ENCODE measurements around the gene DET1.
"Not testable (repeated sequence)": the region's sequence is repeated elsewhere in the genome, so short reads cannot be mapped to it uniquely, and the experiment has no call there.

The DET1 gene

DNA sequence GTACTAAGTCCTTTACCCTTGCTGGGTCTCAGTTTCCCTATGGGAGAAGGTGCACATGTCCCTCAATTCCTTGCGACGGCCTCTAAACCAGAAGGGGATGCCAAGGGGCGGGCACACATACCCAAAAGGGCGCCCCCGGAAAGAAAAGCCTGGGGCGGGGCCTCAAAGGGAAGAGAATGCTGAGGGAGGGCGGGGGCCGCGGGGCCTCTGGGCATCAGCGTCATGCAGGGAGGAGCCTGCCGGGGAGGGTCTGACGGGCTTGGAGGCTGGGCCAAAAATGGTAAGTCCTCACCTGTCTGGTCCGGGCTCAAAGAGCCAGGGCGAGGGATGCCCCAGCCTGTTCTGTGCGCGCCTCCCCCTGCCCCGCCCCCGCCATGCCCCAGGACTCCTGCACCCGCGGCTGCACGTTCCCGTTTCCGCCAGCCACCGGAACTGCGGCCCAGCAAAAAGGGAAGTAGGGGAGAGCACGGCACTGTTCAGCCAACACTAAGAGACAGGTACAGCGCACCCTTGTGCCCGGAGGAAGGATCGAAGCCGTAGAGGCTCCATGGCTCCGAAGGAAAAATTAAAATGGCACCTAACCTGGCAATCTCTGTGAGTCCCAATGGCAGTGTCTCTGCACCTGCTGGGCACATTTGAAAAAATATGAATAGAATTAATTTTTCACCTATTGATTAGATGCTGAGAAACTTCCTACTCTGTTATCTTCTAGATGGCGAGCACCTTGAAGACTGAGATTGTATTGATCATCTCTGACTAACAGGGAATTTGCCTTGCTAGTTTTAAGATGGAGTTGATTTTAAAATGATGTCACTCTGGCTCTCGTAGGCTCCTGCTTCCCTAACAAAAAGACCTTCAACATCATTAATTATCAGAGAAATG is at the start of gene DET1:
DET1 (minus strand) TSS at position 434 of the 882 bp plus-strand sequence. CDS start 14,976 bp downstream, outside the sequence.
- peak; percentile 93 for DNase-seq (ENCODE audit: low spot score)

DNA sequence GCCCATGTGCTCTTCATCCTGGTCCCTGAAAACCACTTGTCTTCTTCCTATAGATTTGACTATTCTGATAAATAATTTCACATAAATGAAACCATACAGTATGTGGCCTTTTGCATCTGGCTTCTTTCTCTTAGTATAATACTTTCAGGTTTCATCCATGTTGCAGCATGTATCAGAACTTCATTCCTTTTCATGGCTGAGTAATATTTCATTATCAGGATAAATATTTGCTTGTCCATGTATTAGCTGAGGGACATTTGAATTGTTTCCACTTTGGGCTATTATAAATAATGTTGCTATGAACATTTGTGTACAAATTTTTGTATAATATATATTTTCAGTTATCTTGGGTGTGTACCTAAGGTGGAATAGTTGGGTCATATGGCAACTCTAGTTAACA is 44.9 kb upstream of the DET1 start:
- DNase-seq (ENCODE audit: low spot score), result no peak

DNA sequence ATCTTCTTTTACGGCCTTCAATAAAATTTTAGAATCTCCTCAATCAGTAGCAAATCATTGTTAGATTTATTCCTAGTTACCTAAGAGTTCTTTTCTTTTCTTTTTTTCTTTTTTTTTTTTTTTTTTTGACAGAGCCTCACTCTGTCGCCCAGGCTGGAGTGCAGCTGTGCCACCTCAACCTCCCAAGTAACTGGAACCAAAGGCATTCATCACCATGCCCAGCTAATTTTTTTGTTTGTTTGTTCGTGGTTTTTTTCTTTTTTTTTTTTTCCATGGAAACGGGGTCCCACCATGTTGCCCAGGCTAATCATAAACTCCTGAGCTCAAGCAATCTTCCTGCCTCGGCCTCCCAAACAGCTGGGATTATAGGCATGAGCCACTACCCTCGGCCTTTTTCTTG is 44.3 kb upstream of the DET1 start:
- DNase-seq (ENCODE audit: low spot score), result no peak

DNA sequence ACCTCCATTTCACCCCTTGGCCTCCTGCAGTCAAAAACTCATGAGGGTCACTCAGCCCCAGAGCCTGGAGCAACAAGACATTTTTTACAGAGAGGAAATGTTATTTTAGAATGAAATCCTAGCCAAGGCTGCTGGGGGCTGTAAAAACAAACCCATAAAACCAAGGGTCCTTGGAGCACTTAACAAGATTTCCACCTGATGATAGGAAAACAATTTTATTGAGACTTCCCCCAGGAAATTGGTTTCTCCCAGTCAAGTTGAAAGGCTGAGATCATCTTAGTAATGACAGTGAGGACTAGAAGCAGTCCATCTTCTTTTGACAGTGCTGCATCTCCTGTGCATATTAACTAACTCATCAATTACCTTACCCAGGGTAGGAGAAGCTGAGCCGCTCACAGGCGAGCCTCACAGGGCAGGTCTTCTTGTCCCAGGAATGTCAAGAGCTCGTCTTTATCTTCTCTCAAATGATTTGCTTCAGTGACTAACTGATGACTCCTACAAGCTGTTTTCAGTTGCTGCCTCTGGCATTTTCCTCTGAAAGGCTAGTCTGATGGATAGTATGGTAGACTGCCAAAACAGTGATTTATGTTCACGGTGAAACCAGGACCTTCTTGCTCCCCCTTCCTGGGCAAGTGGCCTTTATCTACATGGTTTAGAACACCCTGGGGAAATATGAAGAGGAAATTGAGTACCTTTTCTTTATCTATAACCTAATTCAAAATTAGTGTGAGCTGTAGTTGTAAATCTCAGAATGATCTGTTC is 40.1 kb upstream of the DET1 start:
- no peak for DNase-seq (ENCODE audit: low spot score)

DNA sequence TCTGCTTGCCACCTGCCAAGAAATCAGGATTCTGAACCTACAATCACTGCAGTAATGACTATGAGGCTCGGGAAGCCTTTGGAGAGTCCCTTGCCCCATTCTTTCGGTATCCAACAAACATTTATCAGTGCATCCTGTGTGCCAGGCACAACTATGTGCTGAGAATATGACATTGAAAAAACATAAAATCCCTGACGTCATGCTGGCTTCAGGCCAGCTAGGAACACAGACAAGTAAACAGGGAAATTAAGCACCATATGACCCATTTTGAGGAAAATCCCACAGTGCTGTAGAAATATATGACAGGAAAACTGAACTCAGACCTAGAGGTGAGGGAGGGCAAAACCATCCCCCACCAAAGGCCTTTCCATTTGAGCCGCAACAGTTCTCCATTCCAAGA is 34.1 kb upstream of the DET1 start:
- no peak for DNase-seq (ENCODE audit: low spot score)

DNA sequence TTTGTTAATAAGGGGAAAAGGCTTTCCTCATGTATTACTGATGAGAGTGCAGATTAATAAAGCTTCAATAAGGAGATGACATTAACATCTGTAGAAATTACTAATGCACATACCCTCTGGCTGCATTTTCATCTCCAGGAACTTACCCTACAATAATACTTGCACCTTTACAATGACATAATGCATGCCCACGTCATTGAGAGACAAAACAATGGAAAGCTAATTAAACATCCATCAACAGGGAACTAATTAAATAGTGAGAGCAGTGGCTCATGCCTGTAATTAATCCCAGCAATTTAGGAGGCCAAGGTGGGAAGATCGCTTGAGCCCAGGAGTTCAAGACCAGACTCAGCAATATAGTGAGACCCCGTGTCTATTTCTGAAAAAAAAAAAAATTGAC is 32.8 kb upstream of the DET1 start:
- DNase-seq (ENCODE audit: low spot score), result no peak

DNA sequence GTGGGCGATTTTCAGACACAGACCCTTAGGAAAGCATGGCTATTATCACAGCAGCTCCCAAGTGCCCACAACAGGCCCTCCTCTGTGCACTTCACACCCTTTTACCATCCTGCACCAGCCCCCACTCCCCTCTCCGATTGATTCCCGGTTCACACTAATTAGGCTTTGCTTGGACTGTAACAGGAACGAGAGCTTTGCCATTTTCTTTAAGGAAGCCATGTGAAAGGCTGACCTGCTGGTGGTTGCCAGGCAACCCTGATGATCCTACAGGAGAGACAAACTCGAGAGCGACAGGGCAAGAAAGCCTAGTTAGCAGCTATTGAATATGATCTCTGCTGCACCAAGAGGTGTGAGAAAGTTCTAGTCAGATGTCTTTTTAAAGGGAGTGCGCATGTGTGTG is 28.2 kb upstream of the DET1 start:
- DNase-seq (ENCODE audit: low spot score), result no peak

DNA sequence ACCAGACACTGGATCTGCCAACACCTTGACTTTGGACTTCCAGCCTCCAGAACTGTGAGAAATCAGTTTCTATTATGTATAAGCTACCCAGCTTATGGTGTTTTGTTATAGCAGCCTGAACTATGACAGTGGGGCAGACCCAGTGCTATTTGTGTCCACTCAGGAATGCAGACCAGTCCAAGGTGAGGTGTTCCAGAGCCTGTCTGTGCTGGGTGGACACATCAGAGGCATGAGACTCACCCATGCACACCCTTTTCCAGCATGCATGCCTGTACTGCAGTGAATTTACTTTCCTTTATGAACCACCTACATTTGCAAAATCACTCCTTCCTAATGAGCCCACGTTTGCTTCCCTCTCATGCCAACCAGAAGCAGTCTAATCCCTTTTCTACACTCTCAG is 27.6 kb upstream of the DET1 start:
- no peak for DNase-seq (ENCODE audit: low spot score)

DNA sequence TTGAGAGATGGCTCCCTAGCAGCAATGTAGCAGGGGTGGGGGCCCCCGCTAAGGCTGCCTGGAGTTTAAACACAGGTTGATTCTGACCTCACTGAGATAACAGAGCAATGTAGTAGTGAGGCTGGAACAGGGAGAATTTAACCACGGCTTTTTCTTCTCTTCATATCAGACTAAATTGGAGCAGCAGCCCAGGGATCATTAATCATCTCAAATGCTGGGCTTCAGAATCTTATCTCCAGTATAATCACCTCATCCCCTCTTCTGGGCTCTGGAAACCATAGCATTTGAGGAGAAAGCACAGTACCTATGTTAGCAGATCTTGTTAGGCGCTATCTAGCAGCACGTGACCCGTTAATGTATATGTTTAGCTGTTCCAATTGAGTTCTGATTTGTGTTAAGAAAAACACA is 25.4 kb upstream of the DET1 start:
- no peak for DNase-seq (ENCODE audit: low spot score)

DNA sequence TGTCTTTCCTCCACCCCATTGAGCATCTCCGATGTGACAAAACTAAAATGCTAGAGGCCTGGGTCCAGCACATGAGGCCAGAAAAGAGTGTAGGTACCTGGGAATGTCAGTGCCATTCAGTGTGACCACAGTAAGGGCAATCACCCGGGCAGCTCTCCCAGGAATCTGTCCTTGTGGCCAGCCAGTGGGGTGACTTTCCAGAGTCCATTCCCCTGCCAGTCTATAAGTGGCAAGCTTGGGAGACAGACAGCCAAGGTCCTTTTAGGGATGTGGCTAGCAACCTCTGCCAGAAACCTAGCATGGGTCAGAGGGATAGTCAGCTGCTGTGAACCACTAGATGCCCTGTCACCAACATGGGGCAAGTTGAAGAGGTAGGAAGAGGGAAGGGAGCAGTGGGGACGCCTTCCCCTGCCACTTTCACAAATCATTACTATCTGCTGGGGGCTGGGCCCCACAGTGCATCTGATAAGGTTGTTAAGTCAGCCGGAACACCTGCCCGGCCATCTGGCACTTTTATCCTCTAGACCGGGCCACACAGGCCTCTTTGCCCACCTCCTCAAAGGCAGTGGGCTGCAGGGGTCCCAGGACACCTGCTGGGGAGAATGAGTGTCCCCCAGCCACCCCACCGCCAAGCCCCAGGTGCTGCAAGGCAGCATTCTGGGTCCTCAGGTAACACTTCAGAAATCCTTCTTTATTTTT is 24.8 kb upstream of the DET1 start:
- DNase-seq (ENCODE audit: low spot score), result no peak

DNA sequence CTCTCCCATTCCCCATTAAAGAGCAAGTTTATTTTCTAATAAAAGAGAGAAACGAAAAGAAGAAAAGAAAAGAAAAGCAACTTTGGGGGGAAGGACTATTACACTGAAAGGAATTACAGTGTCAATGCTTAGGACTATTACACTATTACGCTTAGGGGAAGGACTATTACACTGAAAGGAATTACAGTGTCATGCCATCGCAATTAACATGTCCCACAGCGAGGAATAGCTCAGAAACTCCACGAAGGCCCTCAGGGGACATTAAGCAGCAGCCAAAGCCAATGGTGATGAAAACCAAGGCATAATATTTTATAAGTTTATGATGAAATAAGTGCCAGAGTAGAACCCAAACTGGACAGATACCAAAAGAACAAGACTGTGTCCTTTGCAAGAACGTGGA is 22.1 kb upstream of the DET1 start:
- DNase-seq (ENCODE audit: low spot score), result no peak

DNA sequence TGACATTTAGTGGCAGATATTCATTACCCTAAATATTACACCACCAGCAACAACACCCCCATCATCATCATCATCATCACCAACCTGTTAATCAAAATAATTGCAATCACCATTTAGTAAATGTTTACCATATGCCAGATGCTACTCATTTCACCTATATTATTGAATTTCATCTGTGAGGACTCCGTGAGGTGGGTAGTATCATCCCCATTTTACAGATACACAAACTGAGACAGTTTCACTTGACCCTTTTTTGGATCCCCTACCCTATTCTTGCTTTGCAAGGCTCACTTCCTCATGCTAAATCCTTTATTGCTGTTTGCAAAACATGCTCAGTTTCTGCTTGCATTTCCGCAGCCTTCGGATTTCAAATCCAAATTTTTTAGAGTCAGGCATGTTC is 18.3 kb upstream of the DET1 start:
- no peak for DNase-seq (ENCODE audit: low spot score)

DNA sequence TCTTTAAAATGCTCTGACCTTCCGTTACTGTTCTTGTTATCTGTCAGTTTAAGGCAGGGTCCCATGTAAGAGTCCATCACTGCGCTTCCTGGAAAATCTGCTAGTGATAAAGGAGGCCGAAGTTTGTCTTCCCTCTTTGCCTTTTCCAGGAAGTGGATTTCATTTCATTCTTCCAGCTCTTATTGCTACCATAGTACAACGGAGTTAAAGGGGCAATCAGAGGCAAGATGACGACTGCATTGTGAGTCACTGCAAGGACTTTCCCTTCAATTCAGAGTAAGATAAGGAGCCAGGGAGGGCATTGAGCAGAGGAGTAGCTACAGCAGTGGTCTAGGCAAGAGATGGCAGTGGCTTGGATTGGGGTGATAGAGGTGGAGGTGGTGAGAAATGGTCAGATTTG is 17.2 kb upstream of the DET1 start:
- DNase-seq (ENCODE audit: low spot score), result no peak

DNA sequence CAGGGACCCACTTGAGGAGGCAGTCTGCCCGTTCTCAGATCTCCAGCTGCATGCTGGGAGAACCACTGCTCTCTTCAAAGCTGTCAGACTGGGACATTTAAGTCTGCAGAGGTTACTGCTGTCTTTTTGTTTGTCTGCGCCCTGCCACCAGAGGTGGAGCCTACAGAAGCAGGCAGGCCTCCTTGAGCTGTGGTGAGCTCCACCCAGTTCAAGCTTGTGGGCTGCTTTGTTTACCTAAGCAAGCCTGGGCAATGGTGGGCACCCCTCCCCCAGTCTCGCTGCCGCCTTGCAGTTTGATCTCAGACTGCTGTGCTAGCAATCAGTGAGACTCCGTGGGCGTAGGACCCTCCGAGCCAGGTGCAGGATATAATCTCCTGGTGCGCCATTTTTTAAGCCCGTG is 13.1 kb upstream of the DET1 start:
- not testable (repeated sequence) for DNase-seq (ENCODE audit: low spot score)

DNA sequence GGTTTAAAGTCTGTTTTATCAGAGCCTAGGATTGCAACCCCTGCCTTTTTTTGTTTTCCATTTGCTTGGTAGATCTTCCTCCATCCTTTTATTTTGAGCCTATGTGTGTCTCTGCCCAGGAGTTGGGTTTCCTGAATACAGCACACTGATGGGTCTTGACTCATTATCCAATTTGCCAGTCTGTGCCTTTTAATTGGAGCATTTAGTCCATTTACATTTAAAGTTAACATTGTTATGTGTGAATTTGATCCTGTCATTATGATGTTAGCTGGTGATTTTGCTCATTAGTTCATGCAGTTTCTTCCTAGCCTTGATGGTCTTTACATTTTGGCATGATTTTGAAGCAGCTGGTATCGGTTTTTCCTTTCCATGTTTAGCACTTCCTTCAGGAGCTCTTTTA is 11.5 kb upstream of the DET1 start:
- not testable (repeated sequence) for DNase-seq (ENCODE audit: low spot score)

DNA sequence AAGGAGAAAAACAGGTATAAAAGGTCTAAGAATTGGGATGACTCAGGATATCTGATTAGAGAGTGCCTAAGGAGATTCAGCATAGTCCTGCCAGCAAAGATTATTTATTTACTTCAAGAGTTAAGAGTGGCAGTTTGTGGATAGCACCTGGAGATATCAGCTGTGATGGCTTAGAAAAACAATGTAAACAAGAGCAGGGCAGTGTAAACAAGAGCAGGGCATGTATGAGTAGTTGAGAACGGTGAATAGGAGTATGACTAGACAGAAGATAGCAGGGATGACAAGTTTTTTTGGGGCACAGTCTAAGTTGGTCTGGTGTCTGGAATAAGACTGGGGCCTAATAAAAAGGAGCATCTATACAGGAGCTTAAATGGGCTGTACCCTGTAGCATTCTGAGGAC is 1.5 kb upstream of the DET1 start:
- DNase-seq (ENCODE audit: low spot score), result not testable (repeated sequence)

DNA sequence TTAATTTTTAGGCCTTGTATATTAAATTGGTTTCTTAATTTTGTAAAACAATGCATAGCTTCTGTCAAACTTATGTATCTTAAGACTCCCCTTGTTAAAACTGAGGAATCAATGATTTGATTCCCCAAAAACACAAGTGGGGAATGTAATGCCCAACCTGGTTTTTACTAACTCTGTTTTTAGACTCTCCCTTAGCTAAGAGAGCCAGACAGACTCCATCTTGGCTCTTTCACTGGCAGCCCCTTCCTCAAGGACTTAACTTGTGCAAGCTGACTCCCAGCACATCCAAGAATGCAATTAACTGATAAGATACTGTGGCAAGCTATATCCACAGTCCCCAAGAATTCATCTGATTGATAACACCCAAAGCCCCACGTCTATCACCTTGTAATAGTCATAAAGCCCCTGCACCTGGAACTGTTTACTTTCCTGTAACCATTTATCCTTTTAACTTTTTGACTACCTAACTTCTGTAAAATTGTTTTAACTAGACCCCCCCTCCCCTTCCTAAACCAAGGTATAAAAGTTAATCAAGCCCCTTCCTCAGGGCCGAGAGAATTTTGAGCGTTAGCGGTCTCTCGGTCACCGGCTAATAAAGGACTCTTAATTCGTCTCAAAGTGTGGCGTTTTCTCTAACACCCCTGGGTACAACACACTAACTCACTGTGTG is 768 bp downstream of the DET1 start:
- not testable (repeated sequence) for DNase-seq (ENCODE audit: low spot score)

DNA sequence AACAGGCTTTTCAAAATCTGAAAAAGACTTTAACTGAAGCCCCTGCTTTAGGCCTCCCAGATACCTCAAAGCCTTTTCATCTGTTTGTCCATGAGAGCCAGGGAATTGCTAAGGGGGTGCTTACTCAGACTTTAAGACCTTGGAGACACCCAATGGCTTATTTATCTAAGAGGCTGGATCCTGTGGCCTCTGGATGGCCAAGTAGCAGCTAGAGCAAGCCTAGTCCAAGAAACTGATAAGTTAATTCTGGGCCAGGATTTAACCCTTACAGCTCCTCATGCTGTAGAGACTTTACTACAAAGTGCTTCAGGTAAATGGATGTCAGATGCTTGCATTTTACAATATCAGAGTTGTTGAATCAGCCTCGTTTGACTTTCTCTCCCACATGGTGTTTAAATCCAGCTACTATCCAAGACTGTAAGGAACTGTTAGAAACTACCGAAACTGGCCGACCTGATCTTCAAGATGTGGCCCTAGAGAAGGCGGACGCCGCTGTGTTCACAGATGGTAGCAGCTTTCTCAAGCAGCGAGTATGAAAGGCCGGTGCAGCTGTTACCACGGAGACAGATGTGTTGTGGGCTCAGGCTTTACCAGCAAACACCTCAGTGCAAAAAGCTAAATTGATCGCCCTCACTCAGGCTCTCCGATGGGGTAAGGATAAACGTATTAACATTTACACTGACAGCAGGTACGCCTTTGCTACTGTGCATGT is 3.3 kb downstream of the DET1 start:
- no peak for DNase-seq (ENCODE audit: low spot score)

DNA sequence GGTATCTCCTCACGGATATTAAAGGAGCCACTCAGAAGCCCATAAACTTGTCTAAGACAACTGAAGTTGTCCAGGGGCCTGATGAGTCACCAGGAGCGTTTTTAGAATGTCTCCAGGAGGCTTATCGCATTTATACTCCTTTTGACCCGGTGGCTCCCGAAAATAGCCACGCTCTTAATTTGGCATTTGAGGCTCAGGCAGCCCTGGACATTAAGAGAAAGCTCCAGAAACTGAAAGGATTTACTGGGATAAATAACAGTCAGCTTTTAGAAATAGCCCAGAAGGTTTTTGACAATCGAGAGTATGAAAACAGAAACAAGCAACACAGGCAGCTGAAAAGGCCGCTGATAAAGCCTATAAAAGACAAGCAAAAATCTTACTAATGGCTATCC is 4.1 kb downstream of the DET1 start:
- DNase-seq (ENCODE audit: low spot score), result peak; percentile 36

DNA sequence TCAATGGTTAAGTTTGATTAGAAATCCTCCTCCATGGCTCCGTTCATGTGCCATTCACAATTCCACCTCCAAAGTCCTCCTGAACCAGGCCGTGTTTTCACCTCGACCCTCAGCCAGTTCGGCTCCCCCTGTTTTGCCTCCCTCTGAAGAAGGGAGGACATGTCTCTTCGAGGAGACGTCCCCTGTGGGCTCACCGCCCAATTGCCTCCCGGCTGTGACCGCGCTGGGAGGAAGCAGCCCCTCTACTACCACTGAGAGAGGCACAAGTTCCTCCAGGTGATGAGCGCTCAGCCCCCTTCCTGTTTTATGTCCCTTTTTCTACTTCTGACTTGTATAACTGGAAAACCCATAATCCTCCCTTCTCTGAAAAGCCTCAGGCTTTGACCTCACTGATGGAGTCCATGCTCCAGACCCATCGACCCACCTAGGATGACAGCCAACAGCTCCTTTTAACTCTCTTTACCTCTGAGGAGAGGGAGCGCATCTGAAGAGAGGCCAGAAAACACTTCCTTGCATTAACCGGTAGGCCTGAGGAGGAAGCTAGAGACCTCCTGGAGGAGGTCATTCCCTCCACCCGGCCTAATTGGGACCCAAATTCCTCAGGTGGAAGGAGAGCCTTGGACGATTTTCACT is 4.7 kb downstream of the DET1 start:
- DNase-seq (ENCODE audit: low spot score), result no peak

DNA sequence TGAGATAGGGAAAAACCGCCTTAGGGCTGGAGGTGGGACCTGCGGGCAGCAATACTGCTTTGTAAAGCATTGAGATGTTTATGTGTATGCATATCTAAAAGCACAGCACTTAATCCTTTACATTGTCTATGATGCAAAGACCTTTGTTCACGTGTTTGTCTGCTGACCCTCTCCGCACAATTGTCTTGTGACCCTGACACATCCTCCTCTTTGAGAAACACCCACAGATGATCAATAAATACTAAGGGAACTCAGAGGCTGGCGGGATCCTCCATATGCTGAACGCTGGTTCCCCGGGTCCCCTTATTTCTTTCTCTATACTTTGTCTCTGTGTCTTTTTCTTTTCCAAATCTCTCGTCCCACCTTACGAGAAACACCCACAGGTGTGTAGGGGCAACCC is 5.4 kb downstream of the DET1 start:
- not testable (repeated sequence) for DNase-seq (ENCODE audit: low spot score)

Data from hepatic stellate cell (primary cell).